IMR-90 (cell line): ENCODE data around the gene ZNF292. TPM values are rescaled to one million over a fixed set of nuclear protein-coding genes. Genes with fewer than 3 reads are reported as not detected.

Experiments
- ATAC-seq: fragments of 200-7000 bp; cut with Tn5 transposase; 2 replicates; pipeline ENCODE4 v1.9.1; 2020; ENCODE audit warnings: low read depth, mild to moderate bottlenecking, moderate library complexity
- BruUV-seq: library from RNA; stranded (reverse); fragments of 400-500 nt; replicated peaks from 2 replicates; lab custom pipeline; 2021; lab: Mats Ljungman, UMichigan
- CTCF ChIA-PET: fragments of 300-600 bp; formaldehyde crosslinking; extraction: SDS; loops from one replicate; lab custom pipeline; 2021; ENCODE audit warnings: antibody characterized with exemption; lab: Yijun Ruan, JAX
- POLR2A ChIA-PET: fragments of 300-600 bp; sonication (Branson Sonifier 250); formaldehyde crosslinking; loops from one replicate; lab custom pipeline; 2022; ENCODE audit warnings: antibody characterized with exemption; ENCODE audit not compliant: unreplicated experiment; lab: Charles Lee
- DNase-seq: peaks from one replicate; pipeline ENCODE4 v3.0.0; 2013
- H2AFZ ChIP-seq: replicated peaks from 2 replicates; pipeline ENCODE3; 2013; ENCODE audit warnings: low read length, mild to moderate bottlenecking; ENCODE audit not compliant: poor library complexity
- H2AK5ac ChIP-seq: 2 replicates; pipeline ENCODE4 v1.6.1; 2013; ENCODE audit warnings: low read depth, low read length, inconsistent platforms
- H2AK9ac ChIP-seq: replicated peaks from 2 replicates; pipeline ENCODE3; 2013; ENCODE audit warnings: mild to moderate bottlenecking, low read depth, low read length, moderate library complexity; ENCODE audit not compliant: poor library complexity
- H2BK120ac ChIP-seq: 2 replicates; pipeline ENCODE4 v1.6.1; 2013; ENCODE audit warnings: low read depth, low read length, inconsistent platforms
- H2BK15ac ChIP-seq: 3 replicates; pipeline ENCODE4 v1.6.1; 2013; ENCODE audit warnings: low read depth, low read length, inconsistent platforms
- H2BK20ac ChIP-seq: 2 replicates; pipeline ENCODE4 v1.6.1; 2013; ENCODE audit warnings: low read depth, mild to moderate bottlenecking, inconsistent platforms, low read length, moderate library complexity
- H2BK5ac ChIP-seq: 2 replicates; pipeline ENCODE4 v1.6.1; 2013; ENCODE audit warnings: mild to moderate bottlenecking, low read depth, low read length, inconsistent platforms; ENCODE audit not compliant: poor library complexity, severe bottlenecking
- H3K14ac ChIP-seq: replicated peaks from 2 replicates; pipeline ENCODE4 v1.6.1; 2013; ENCODE audit warnings: low read depth, low read length, inconsistent platforms
- H3K18ac ChIP-seq: 2 replicates; pipeline ENCODE4 v1.6.1; 2013; ENCODE audit warnings: low read depth, low read length, control low read depth
- H3K23ac ChIP-seq: 2 replicates; pipeline ENCODE4 v1.6.1; 2013; ENCODE audit warnings: low read depth, low read length, inconsistent platforms
- H3K27ac ChIP-seq: 2 replicates; pipeline ENCODE4 v1.5.1; 2013; ENCODE audit warnings: mild to moderate bottlenecking, control low read depth, low read length; ENCODE audit not compliant: insufficient read depth
- H3K27me3 ChIP-seq: 2 replicates; pipeline ENCODE4 v1.6.1; 2013; ENCODE audit warnings: low read length; ENCODE audit not compliant: control insufficient read depth, insufficient read depth
- H3K36me3 ChIP-seq: 2 replicates; pipeline ENCODE4 v1.6.1; 2013; ENCODE audit warnings: low read length, mixed read lengths; ENCODE audit not compliant: control insufficient read depth, insufficient read depth
- H3K4ac ChIP-seq: 2 replicates; pipeline ENCODE4 v1.6.1; 2013; ENCODE audit warnings: low read depth, low read length, inconsistent platforms
- H3K4me1 ChIP-seq: 2 replicates; pipeline ENCODE4 v1.6.1; 2013; ENCODE audit warnings: low read length, mixed read lengths; ENCODE audit not compliant: control insufficient read depth, insufficient read depth
- H3K4me2 ChIP-seq: 2 replicates; pipeline ENCODE4 v1.6.1; 2013; ENCODE audit warnings: low read depth, mild to moderate bottlenecking, control low read depth, low read length, moderate library complexity
- H3K4me3 ChIP-seq: 2 replicates; pipeline ENCODE4 v1.5.1; 2013; ENCODE audit warnings: low read depth, mild to moderate bottlenecking, control low read depth, low read length, moderate library complexity; ENCODE audit not compliant: insufficient read depth
- H3K56ac ChIP-seq: 2 replicates; pipeline ENCODE4 v1.6.1; 2013; ENCODE audit warnings: low read length, inconsistent platforms; ENCODE audit not compliant: insufficient read depth; ENCODE audit errors: extremely low read depth
- H3K79me1 ChIP-seq, 2 experiments: 2 replicates each; pipeline ENCODE4 v1.6.1; 2013; ENCODE audit warnings: low read length in 2 of 2, inconsistent platforms in 1 of 2, low read depth in 1 of 2
- H3K9ac ChIP-seq: 2 replicates; pipeline ENCODE4 v1.6.1; 2013; ENCODE audit warnings: low read depth, low read length, control low read depth
- H3K9me1 ChIP-seq: 2 replicates; pipeline ENCODE4 v1.6.1; 2013; ENCODE audit warnings: low read length, inconsistent platforms; ENCODE audit not compliant: insufficient read depth
- H3K9me3 ChIP-seq: 2 replicates; pipeline ENCODE4 v1.6.1; 2013; ENCODE audit warnings: low read length; ENCODE audit not compliant: control insufficient read depth, insufficient read depth
- H4K20me1 ChIP-seq: 2 replicates; pipeline ENCODE4 v1.6.1; 2013; ENCODE audit warnings: low read length, inconsistent platforms; ENCODE audit not compliant: insufficient read depth
- H4K5ac ChIP-seq: 2 replicates; pipeline ENCODE4 v1.6.1; 2013; ENCODE audit warnings: mild to moderate bottlenecking, low read depth, low read length, control low read depth
- H4K8ac ChIP-seq, 2 experiments: 2 replicates each; pipeline ENCODE4 v1.6.1; 2013; ENCODE audit warnings: low read depth in 2 of 2, low read length in 2 of 2, control low read depth in 1 of 2, inconsistent platforms in 1 of 2
- H4K91ac ChIP-seq: 2 replicates; pipeline ENCODE4 v1.6.1; 2013; ENCODE audit warnings: low read depth, low read length, inconsistent platforms; ENCODE audit not compliant: insufficient read depth
- FOS ChIP-seq: fragments of 150-350 bp; IDR thresholded peaks from 2 replicates; pipeline ENCODE4 v1.6.1; 2016; ENCODE audit warnings: low read depth, low read length
- RCOR1 ChIP-seq: IDR thresholded peaks from 2 replicates; pipeline ENCODE4 v1.6.1; 2012; ENCODE audit warnings: mild to moderate bottlenecking, low read length, improper control_type of control experiment; ENCODE audit not compliant: insufficient replicate concordance
- WGBS, 2 experiments: methylation state at CpG; one replicate each; pipeline versions ENCODE4 v1.1.5 to v1.1.7; 2013; ENCODE audit warnings: missing lambda C conversion rate in 2 of 2; ENCODE audit not compliant: insufficient read length in 1 of 2; ENCODE audit errors: extremely low coverage in 2 of 2; 5-methylcytosine and 5-hydroxymethylcytosine counted together
- dilution Hi-C: fragments of 300-500 bp; cut with HindIII; formaldehyde crosslinking; loops from one replicate; pipeline ENCODE4 v1.14.3; 2018; ENCODE audit warnings: low sequenced_read_pairs; ENCODE audit not compliant: unreplicated experiment
- in situ Hi-C: fragments of 300-500 bp; cut with MboI; formaldehyde crosslinking; loops from 3 replicates; pipeline ENCODE4 v1.14.3; 2019; ENCODE audit warnings: low sequenced_read_pairs, inconsistent platforms, mixed read lengths
- intact Hi-C: fragments of 100-400 bp; cut with micrococcal nuclease; formaldehyde crosslinking; loops from 2 replicates; pipeline ENCODE4 v1.10.0; 2022
- polyA plus RNA-seq, 3 experiments: library from polyadenylated mRNA; depleted of rRNA; stranded (reverse); fragments of >200 nt; gene quantifications; 2 replicates each; pipeline ENCODE4 v1.2.3, GENCODE V29; 2012; ENCODE audit warnings: low replicate concordance in 1 of 3
- total RNA-seq: library from RNA; depleted of rRNA; stranded (reverse); fragments of >200 nt; gene quantifications from 2 replicates; pipeline ENCODE4 v1.2.3, GENCODE V29; 2012

The ZNF292 gene
- total and polyA plus RNA-seq, 2 of the 4 experiments (the other 2 are of a cell fraction): 5.5 to 28.3 TPM

DNA sequence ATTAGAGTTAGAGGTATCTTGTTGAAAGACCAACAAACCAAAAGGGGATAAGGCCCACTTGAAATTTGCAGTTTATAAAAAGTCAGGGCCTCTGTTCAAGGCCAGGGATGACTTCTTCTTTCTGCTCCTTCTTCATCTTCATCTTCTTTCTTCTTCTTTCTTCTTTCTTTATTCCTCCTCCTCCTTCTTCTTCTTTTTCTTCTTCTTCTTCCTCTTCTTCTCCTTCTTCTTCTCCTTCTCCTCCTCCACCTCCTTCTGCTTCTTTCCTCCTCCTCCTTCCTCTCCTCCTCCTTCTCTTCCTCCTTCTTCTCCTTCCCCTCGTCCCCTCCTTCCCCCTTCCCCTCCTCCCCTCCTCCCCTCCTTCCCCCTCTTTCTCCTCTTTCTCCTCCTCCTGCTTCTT, 18.4 kb upstream of the ZNF292 start:
- POLR2A ChIA-PET: no interaction called here
- no peak for ATAC-seq

More for the DNA sequence above, 18.4 kb upstream of the ZNF292 start:
- Histone ChIP-seq H3K27me3 (peaks cover 2% of the 10 kb centered on the region), H3K4me3 (no peak overlapping the region), H2BK15ac (no peak overlapping the region), H2BK120ac (no peak overlapping the region), H4K5ac (no peak overlapping the region), H2BK5ac (no peak overlapping the region), H3K14ac (no peak overlapping the region), H4K20me1 (no peaks in the 10 kb centered on the region), H3K4me2 (no peak overlapping the region), H3K9me3 (no peaks in the 10 kb centered on the region), H3K9ac (no peak overlapping the region), H2BK20ac (no peak overlapping the region), H2AK5ac (no peak overlapping the region), H2AFZ (no peak overlapping the region), H2AK9ac (no peak overlapping the region), H3K18ac (no peak overlapping the region), H4K8ac (no peak overlapping the region), H3K56ac (no peak overlapping the region), H3K27ac (no peak overlapping the region), H3K23ac (no peak overlapping the region), H3K4me1 (no peaks in the 10 kb centered on the region), H3K79me1 (no peaks in the 10 kb centered on the region), H3K36me3 (no peaks in the 10 kb centered on the region), H3K9me1 (no peaks in the 10 kb centered on the region), H4K91ac (no peak overlapping the region), H3K4ac (no peak overlapping the region)
- no TSS peak for BruUV-seq
- 33% methylated on average over 1 of the region's 1 CpG; no CpG with 5 or more reads in 1 of the 2 experiments for WGBS, 2 experiments
- dilution Hi-C loops: no loop called here
- DNase-seq: no peak
- no peak for TF ChIP-seq RCOR1
- no peak for TF ChIP-seq FOS
- in situ Hi-C loops: no loop called here
- CTCF ChIA-PET: no interaction called here
- intact Hi-C loops: loop anchor here (5.0 kb wide), 3 partner anchors 70 to 185 kb away; partner anchors contain the start of gene SMIM8
